ENCODE measurements around the gene APCDD1L.

- TF ChIP-seq ZNF274 (IDR thresholded peaks at IDR 0.05; ENCODE audit: low read depth, low read length) (no peak), YY1 (IDR thresholded peaks at IDR 0.05; ENCODE audit: insufficient read depth, insufficient read length) (no peak)
Measured at GRCh38 chr20:58458342-58459057, 56.7 kb downstream of the APCDD1L start.
